HG02588 (cell line): Measurements from ENCODE around the gene PTPRK.
A peak's percentile ranks its signal among the peaks of the same experiment; 100 is the strongest.
"Not testable (repeated sequence)": the region's sequence is repeated elsewhere in the genome, so short reads cannot be mapped to it uniquely, and the experiment has no call there.

Experiments
- ATAC-seq: cut with Tn5 transposase; IDR thresholded peaks from one replicate; pipeline ENCODE4 v1.9.1; 2021; ENCODE audit warnings: mild to moderate bottlenecking, moderate library complexity; ENCODE audit not compliant: unreplicated experiment

Gene PTPRK

GRCh38 chr6:128491610-128492206 lies 28.7 kb downstream of the PTPRK start:
- ATAC-seq = peak; percentile 57

- no peak for ATAC-seq
Observed at GRCh38 chr6:128491100-128491581, 29.3 kb downstream of the PTPRK start.

DNA sequence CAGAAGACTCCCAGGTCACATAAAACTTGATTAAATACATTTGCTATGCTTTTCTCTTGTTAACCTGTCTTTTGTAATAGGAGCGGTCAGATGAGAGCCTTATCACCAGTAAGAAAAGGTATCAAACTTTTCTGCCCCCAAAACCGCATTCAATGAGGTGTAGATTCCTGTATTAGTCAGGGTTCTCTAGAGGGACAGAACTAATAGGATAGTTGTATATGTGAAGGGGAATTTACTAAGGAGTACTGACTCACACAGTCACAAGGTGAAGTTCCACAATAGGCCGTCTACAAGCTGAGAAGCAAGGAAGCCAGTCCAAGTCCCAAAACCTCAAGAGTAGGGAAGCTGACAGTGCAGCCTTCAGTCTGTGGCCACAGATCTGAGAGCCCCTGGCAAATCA lies 32.7 kb downstream of the PTPRK start:
- ATAC-seq = no peak

- ATAC-seq = no peak
Observed at GRCh38 chr6:128487055-128487454, 33.3 kb downstream of the PTPRK start.

DNA sequence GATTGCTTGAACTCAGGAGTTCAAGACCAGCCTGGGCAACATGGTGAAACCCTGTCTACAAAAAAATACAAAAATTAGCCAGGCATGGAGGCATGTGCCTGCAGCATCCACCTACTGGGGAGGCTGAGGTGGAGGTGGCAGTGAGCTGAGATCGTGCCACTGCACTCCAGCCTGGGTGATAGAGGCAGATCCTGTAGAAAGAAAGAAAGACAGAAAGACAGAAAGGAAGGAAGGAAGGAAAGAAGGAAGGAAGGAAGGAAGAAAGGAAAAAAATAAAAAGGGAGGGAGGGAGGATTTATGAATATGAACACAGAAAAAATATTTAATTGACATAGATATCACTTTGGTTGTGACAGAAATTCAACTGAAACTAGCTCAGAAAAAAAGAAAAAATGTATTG lies 33.8 kb downstream of the PTPRK start:
- not testable (repeated sequence) for ATAC-seq

DNA sequence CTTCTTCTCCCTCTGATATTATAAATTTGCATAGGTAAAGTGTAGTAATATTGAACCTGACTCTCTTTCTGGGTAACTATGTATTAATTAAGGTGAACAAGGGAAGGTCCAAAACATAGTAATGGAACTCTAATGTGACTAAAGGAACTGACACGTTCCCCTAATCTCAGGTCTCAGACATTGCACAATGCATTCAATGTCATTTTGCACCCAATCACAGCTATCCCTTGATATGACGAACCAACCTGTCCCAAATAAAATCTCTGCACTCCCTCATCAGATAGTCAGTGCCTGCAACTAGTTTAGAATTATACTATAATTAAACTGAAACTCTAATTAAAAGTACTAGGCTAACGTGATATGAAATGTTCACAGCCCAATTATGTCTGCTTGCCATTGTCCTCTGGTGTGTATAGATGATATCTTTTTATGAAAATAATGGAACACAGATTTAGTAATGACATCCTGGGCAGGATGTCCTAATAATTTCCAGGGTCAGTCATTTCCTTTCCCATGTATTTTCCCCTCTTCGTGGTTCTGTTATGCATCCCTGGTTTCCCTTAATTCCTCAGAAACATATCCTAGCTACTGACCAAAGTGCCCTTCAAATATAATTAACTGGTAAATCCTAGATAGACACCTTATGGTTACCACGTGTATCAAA lies 36.8 kb downstream of the PTPRK start:
- ATAC-seq = no peak

DNA sequence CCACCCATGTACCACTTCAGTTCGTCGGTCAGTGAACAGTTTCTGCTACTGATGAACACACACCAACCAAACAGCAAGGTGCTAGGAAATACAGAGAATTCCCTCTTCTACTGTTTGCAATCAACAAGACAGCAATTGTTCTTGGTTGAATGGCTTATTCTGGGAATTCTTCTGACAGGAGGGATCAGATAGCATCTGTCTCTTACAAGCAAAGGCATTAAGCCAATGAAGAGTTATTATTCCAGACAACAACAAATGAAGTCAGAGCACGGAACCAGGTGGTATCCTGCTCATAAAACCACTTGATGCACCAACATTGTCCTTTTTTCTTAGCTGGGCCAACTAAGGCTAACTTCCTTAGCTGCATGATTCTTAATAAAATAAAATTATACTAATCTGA lies 37.8 kb downstream of the PTPRK start:
- no peak for ATAC-seq

DNA sequence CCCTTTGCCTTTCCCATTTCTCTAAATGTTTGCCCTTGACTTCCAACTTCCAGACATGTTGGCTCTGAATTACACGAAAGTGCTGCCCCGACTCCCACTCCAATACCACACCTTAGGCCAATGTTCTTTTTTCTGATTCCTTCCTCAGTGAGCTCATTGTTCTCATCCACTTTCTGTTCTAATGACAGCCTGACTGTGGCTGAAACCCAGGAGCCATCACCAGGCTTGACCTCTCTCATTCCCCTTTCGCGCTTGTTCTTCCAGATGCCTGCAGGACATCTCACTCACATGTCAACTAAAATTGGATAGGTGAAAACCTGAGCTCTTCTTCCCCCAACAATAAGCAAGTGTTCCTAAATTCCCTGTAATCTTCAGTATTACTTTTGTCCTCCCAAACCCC lies 40.4 kb downstream of the PTPRK start:
- no peak for ATAC-seq

- ATAC-seq = no peak
Observed at GRCh38 chr6:128479048-128479666, 41.2 kb downstream of the PTPRK start.

- no peak for ATAC-seq
Observed at GRCh38 chr6:128478230-128479047, 42.0 kb downstream of the PTPRK start.

DNA sequence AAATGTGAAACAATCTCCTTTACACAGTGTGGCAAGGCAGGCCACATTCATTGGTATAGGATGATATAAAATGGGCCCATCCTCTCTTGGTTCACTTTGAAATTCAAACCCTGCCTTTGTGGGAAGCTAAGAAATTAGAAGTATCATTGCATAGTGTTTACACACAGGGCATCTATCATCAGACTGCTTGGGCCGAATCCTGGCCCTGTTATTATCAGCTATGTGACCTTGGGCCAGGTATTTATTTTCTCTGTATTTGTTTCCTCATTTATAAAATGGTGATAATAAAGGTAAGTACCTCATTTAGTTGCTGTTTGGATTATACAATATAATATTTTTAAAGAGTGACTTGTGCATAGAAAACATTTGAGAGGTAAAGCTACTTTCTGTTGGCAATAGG lies 45.5 kb downstream of the PTPRK start:
- no peak for ATAC-seq

- no peak for ATAC-seq
Observed at GRCh38 chr6:128474481-128474880, 45.9 kb downstream of the PTPRK start.

- ATAC-seq = no peak
Observed at GRCh38 chr6:128471907-128472306, 48.5 kb downstream of the PTPRK start.

- no peak for ATAC-seq
Observed at GRCh38 chr6:128465368-128466343, 54.7 kb downstream of the PTPRK start.

GRCh38 chr6:128464790-128465189 lies 55.6 kb downstream of the PTPRK start:
- ATAC-seq = no peak

DNA sequence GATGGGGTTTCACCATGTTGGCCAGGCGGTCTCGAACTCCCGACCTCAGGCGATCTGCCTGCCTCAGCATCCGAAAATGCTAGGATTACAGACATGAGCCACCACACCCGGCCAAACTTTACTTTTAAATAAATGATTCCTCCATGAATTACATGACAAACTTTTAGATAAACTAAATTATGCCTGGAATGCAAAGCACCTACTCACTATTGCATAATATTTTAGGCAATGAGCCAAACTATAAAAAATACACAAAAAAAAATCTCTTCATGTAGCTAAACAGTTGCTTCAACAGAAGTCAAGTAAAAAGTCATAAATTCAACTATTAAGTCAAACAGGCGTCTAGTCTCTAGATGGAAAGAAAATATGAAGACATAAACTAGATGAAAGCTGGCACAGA lies 56.5 kb downstream of the PTPRK start:
- no peak for ATAC-seq

GRCh38 chr6:128461501-128461900 lies 58.9 kb downstream of the PTPRK start:
- no peak for ATAC-seq

GRCh38 chr6:128456510-128457230 lies 63.7 kb downstream of the PTPRK start:
- no peak for ATAC-seq

DNA sequence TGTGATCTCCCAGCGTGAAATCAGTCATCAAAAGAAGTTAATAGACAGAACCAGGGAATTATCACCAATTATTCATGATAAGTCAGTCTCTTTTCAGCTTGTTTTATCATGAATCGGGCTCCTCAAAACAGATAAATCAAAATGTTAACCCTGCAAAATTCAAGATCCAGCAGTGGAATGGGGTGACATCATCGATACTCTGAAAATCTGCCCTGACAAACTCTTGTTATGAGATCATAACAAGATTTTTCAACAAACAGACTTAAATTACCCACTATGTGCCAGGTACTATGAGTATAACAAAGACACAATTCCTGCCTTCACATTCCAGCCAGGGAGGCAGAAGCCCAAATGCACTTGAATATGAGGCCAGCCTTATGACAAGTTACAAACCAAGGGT lies 64.4 kb downstream of the PTPRK start:
- no peak for ATAC-seq

- no peak for ATAC-seq
Observed at GRCh38 chr6:128452713-128453112, 67.7 kb downstream of the PTPRK start.
